ENCODE results near the gene RASGEF1B.

The RASGEF1B gene

GRCh38 chr4:81465406-81466340 lies 6.0 kb downstream of the RASGEF1B start:
- DNase-seq, result no peak

- no peak for DNase-seq
Measured at GRCh38 chr4:81460834-81461233, 10.9 kb downstream of the RASGEF1B start.

- no peak for DNase-seq
Measured at GRCh38 chr4:81460191-81460701, 11.5 kb downstream of the RASGEF1B start.

- no peak for DNase-seq
Measured at GRCh38 chr4:81459228-81459627, 12.5 kb downstream of the RASGEF1B start.

- no peak for DNase-seq
Measured at GRCh38 chr4:81457921-81458520, 13.7 kb downstream of the RASGEF1B start.

GRCh38 chr4:81457345-81457744 lies 14.4 kb downstream of the RASGEF1B start:
- DNase-seq, result no peak

- DNase-seq, result no peak
Measured at GRCh38 chr4:81455897-81456296, 15.8 kb downstream of the RASGEF1B start.

GRCh38 chr4:81454948-81455347 lies 16.8 kb downstream of the RASGEF1B start:
- no peak for DNase-seq

GRCh38 chr4:81454499-81454898 lies 17.2 kb downstream of the RASGEF1B start:
- DNase-seq, result no peak

- no peak for DNase-seq
Measured at GRCh38 chr4:81453024-81453423, 18.7 kb downstream of the RASGEF1B start.

- no peak for DNase-seq
Measured at GRCh38 chr4:81452452-81453006, 19.2 kb downstream of the RASGEF1B start.

- no peak for DNase-seq
Measured at GRCh38 chr4:81449015-81449414, 22.7 kb downstream of the RASGEF1B start.

- no peak for DNase-seq
Measured at GRCh38 chr4:81447566-81448229, 24.0 kb downstream of the RASGEF1B start.

GRCh38 chr4:81446634-81447033 lies 25.1 kb downstream of the RASGEF1B start:
- DNase-seq, result no peak

- DNase-seq, result no peak
Measured at GRCh38 chr4:81445196-81445595, 26.5 kb downstream of the RASGEF1B start.

GRCh38 chr4:81442484-81443085 lies 29.1 kb downstream of the RASGEF1B start:
- DNase-seq, result no peak

- DNase-seq, result no peak
Measured at GRCh38 chr4:81440949-81441348, 30.8 kb downstream of the RASGEF1B start.

- DNase-seq, result no peak
Measured at GRCh38 chr4:81436941-81437574, 34.6 kb downstream of the RASGEF1B start.

- no peak for DNase-seq
Measured at GRCh38 chr4:81436096-81436495, 35.6 kb downstream of the RASGEF1B start.

GRCh38 chr4:81432825-81433224 lies 38.9 kb downstream of the RASGEF1B start:
- DNase-seq, result no peak

- no peak for DNase-seq
Measured at GRCh38 chr4:81431971-81432370, 39.7 kb downstream of the RASGEF1B start.

GRCh38 chr4:81429607-81430006 lies 42.1 kb downstream of the RASGEF1B start:
- no peak for DNase-seq

Measured in hippocampal formation (tissue), 2 donors.